Mesendoderm (in vitro differentiated cells): ENCODE data around the gene OR2A1. TPM values are rescaled to one million over a fixed set of nuclear protein-coding genes. Genes with fewer than 3 reads are reported as not detected.
"Not testable (repeated sequence)": the region's sequence is repeated elsewhere in the genome, so short reads cannot be mapped to it uniquely, and the experiment has no call there.

Experiments
- DNase-seq: peaks from one replicate; pipeline ENCODE4 v3.0.0; 2013
- H2AK5ac ChIP-seq: 2 replicates; pipeline ENCODE4 v1.6.1; 2013; ENCODE audit warnings: low read length, inconsistent platforms
- H2BK120ac ChIP-seq: 2 replicates; pipeline ENCODE4 v1.6.1; 2013; ENCODE audit warnings: low read depth, mild to moderate bottlenecking, low read length, moderate library complexity, mixed read lengths
- H2BK15ac ChIP-seq: replicated peaks from 2 replicates; pipeline ENCODE4 v1.6.1; 2013; ENCODE audit warnings: low read depth, mild to moderate bottlenecking, moderate library complexity
- H2BK5ac ChIP-seq: 2 replicates; pipeline ENCODE4 v1.6.1; 2013; ENCODE audit warnings: low read length, inconsistent platforms
- H3K18ac ChIP-seq: 2 replicates; pipeline ENCODE4 v1.6.1; 2013; ENCODE audit warnings: mild to moderate bottlenecking, low read length, mixed read lengths
- H3K23ac ChIP-seq: one replicate; pipeline ENCODE4 v1.6.1; 2013; ENCODE audit warnings: low read length
- H3K27ac ChIP-seq: 2 replicates; pipeline ENCODE4 v1.5.1; 2013; ENCODE audit warnings: low read depth, mild to moderate bottlenecking, inconsistent platforms, low read length, moderate library complexity
- H3K27me3 ChIP-seq: 2 replicates; pipeline ENCODE4 v1.6.1; 2013; ENCODE audit warnings: low read length, control low read depth, mild to moderate bottlenecking, inconsistent platforms; ENCODE audit not compliant: insufficient read depth, poor library complexity
- H3K36me3 ChIP-seq: 2 replicates; pipeline ENCODE4 v1.6.1; 2013; ENCODE audit warnings: low read length, inconsistent platforms; ENCODE audit not compliant: control insufficient read depth, insufficient read depth
- H3K4ac ChIP-seq: one replicate; pipeline ENCODE4 v1.6.1; 2013; ENCODE audit warnings: low read depth, mild to moderate bottlenecking, low read length, moderate library complexity
- H3K4me1 ChIP-seq: 2 replicates; pipeline ENCODE4 v1.6.1; 2013; ENCODE audit warnings: low read depth, low read length, inconsistent platforms; ENCODE audit not compliant: control insufficient read depth
- H3K4me2 ChIP-seq: 2 replicates; pipeline ENCODE4 v1.6.1; 2013; ENCODE audit warnings: low read length
- H3K4me3 ChIP-seq: 2 replicates; pipeline ENCODE4 v1.5.1; 2013; ENCODE audit warnings: mild to moderate bottlenecking, low read length
- H3K56ac ChIP-seq: one replicate; pipeline ENCODE4 v1.6.1; 2013; ENCODE audit warnings: low read length
- H3K79me1 ChIP-seq: 2 replicates; pipeline ENCODE4 v1.6.1; 2013; ENCODE audit warnings: low read length, inconsistent platforms
- H3K79me2 ChIP-seq: 2 replicates; pipeline ENCODE4 v1.6.1; 2013; ENCODE audit warnings: mild to moderate bottlenecking, low read length; ENCODE audit not compliant: control insufficient read depth, insufficient read depth
- H3K9ac ChIP-seq: 2 replicates; pipeline ENCODE4 v1.6.1; 2013; ENCODE audit warnings: low read length, inconsistent platforms
- H4K5ac ChIP-seq: one replicate; pipeline ENCODE4 v1.6.1; 2013; ENCODE audit warnings: low read length
- H4K8ac ChIP-seq: one replicate; pipeline ENCODE4 v1.6.1; 2013; ENCODE audit warnings: low read depth, mild to moderate bottlenecking, control low read depth, low read length, moderate library complexity
- whole genome bisulfite sequencing: extraction: QIAGEN DNeasy Blood & Tissue Kit; methylation state at CpG from one replicate; pipeline ENCODE4 v1.1.7; 2013; ENCODE audit warnings: low lambda C conversion rate, missing lambda C conversion rate; ENCODE audit not compliant: insufficient coverage; ENCODE audit errors: extremely low coverage; 5-methylcytosine and 5-hydroxymethylcytosine counted together
- polyA plus RNA-seq, 2 experiments: library from polyadenylated mRNA; stranded (reverse); fragments of 200-250 nt; gene quantifications; one replicate each; pipeline ENCODE4 v1.2.3, GENCODE V29; 2013

OR2A1 gene, protein sequence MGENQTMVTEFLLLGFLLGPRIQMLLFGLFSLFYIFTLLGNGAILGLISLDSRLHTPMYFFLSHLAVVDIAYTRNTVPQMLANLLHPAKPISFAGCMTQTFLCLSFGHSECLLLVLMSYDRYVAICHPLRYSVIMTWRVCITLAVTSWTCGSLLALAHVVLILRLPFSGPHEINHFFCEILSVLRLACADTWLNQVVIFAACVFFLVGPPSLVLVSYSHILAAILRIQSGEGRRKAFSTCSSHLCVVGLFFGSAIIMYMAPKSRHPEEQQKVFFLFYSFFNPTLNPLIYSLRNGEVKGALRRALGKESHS
- not detected for polyA plus RNA-seq (2013, experiment 1 of 2)
- not detected for polyA plus RNA-seq (2013, experiment 2 of 2)

- not testable (repeated sequence) for H3K4ac ChIP-seq, H3K56ac ChIP-seq, H3K4me3 ChIP-seq, H3K79me2 ChIP-seq, H3K9ac ChIP-seq, H2AK5ac ChIP-seq, H2BK120ac ChIP-seq, H3K36me3 ChIP-seq, H3K4me1 ChIP-seq, H3K4me2 ChIP-seq, H3K23ac ChIP-seq, H2BK15ac ChIP-seq, H2BK5ac ChIP-seq, H3K18ac ChIP-seq, H3K79me1 ChIP-seq, H4K5ac ChIP-seq, H4K8ac ChIP-seq, H3K27me3 ChIP-seq, H3K27ac ChIP-seq
- no CpG with 5 or more reads among the region's 2 CpGs for WGBS
- DNase-seq: peak; percentile 0
Observed at GRCh38 chr7:144311872-144312469, at the start of gene OR2A1. OR2A1 (plus strand) TSS chr7:144312419; CDS start chr7:144318125, 5,706 bp downstream.

DNA sequence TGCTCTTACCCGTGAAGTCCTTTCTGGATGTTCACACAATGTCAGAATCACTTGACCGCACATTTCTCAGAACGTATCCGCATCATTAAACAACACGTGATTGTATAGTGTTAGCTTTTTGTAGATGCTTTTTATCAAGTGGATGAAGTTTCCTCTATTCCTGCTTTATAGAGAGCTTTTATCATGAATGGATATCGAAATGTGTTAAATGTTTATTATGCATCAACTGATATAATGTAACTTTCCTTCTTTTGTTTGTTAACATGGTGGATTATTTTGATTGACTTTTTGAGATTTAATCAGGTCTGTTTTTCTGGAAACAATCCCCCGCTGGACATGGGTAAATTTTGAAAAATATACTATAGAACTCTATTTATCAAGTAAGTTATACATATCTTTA lies 47.5 kb upstream of the OR2A1 start, which contains the start of gene OR2A7:
TSS of gene OR2A7 (minus strand) at position 101 of the 400 bp plus-strand sequence. CDS start 5,164 bp downstream, outside the sequence.
- not testable (repeated sequence) for H3K23ac ChIP-seq, H2BK120ac ChIP-seq, DNase-seq, H2AK5ac ChIP-seq, H3K79me2 ChIP-seq, H3K4me2 ChIP-seq, H3K18ac ChIP-seq, H2BK15ac ChIP-seq, H2BK5ac ChIP-seq, H3K56ac ChIP-seq, H3K36me3 ChIP-seq, H3K27me3 ChIP-seq, H3K9ac ChIP-seq, H4K5ac ChIP-seq, H3K4me1 ChIP-seq, H3K79me1 ChIP-seq, H4K8ac ChIP-seq, H3K27ac ChIP-seq, H3K4ac ChIP-seq, H3K4me3 ChIP-seq
- WGBS: no CpG with 5 or more reads among the region's 7 CpGs

GRCh38 chr7:144269188-144269587 lies 43.0 kb upstream of the OR2A1 start, which contains the start of gene CTAGE8:
CTAGE8 (minus strand) TSS chr7:144269288; CDS start chr7:144269250, 38 bp downstream.
- DNase-seq, H4K5ac ChIP-seq, H3K9ac ChIP-seq, H3K4me2 ChIP-seq, H3K23ac ChIP-seq, H3K56ac ChIP-seq, H3K79me1 ChIP-seq, H3K27me3 ChIP-seq, H4K8ac ChIP-seq, H2BK120ac ChIP-seq, H2AK5ac ChIP-seq, H3K4me3 ChIP-seq, H3K18ac ChIP-seq, H3K36me3 ChIP-seq, H2BK5ac ChIP-seq, H2BK15ac ChIP-seq, H3K4me1 ChIP-seq, H3K27ac ChIP-seq, H3K79me2 ChIP-seq, H3K4ac ChIP-seq: not testable (repeated sequence)
- no CpG with 5 or more reads among the region's 19 CpGs for WGBS

- H3K23ac ChIP-seq, H3K4me3 ChIP-seq, H2BK5ac ChIP-seq, H3K18ac ChIP-seq, DNase-seq, H4K8ac ChIP-seq, H2BK120ac ChIP-seq, H4K5ac ChIP-seq, H3K27me3 ChIP-seq, H3K4ac ChIP-seq, H3K4me1 ChIP-seq, H2AK5ac ChIP-seq, H3K56ac ChIP-seq, H3K79me1 ChIP-seq, H3K4me2 ChIP-seq, H2BK15ac ChIP-seq, H3K36me3 ChIP-seq, H3K27ac ChIP-seq, H3K79me2 ChIP-seq, H3K9ac ChIP-seq: not testable (repeated sequence)
- no CpG with 5 or more reads among the region's 6 CpGs for WGBS
Observed at GRCh38 chr7:144275281-144275680, 36.9 kb upstream of the OR2A1 start.

- not testable (repeated sequence) for H3K79me1 ChIP-seq, H3K79me2 ChIP-seq, H2BK120ac ChIP-seq, H3K4me1 ChIP-seq, H3K18ac ChIP-seq, H3K23ac ChIP-seq, H3K4me3 ChIP-seq, H3K9ac ChIP-seq, H2BK5ac ChIP-seq, H2AK5ac ChIP-seq, H3K56ac ChIP-seq, H4K5ac ChIP-seq, H4K8ac ChIP-seq, H2BK15ac ChIP-seq, H3K36me3 ChIP-seq, H3K4ac ChIP-seq, H3K27me3 ChIP-seq, DNase-seq, H3K4me2 ChIP-seq, H3K27ac ChIP-seq
- WGBS: no CpG with 5 or more reads among the region's 6 CpGs
Observed at GRCh38 chr7:144280010-144280409, 32.2 kb upstream of the OR2A1 start.
